SK-MEL-5 (cell line): ENCODE data around the gene PTGR1. TPM values are rescaled to one million over a fixed set of nuclear protein-coding genes. Genes with fewer than 3 reads are reported as not detected.

ENCODE experiments used
- DNase-seq: peaks from one replicate; pipeline ENCODE4 v3.0.0-alpha.2; 2016; ENCODE audit warnings: low read depth, low spot score
- in situ Hi-C: cut with HindIII; loops from 2 replicates; pipeline ENCODE4 v1.10.0; 2016; ENCODE audit warnings: low sequenced_read_pairs, high pct_unique_total_duplicates, low pct_unique_long_range_greater_than_20kb
- polyA plus RNA-seq, 2 experiments: library from polyadenylated mRNA; depleted of rRNA; stranded (reverse); fragments of >200 nt; gene quantifications; 2 replicates each; pipeline ENCODE4 v1.2.3, GENCODE V29; 2015
- total RNA-seq: library from RNA; depleted of rRNA; stranded (reverse); fragments of >200 nt; shearing (Covaris generic); gene quantifications from 2 replicates; pipeline ENCODE4 v1.2.3, GENCODE V29; 2014; rRNA removed

PTGR1 gene
- 28.8 and 29.2 TPM in 2 replicates for total RNA-seq
- polyA plus RNA-seq (2015; cell fraction: cytosol; rRNA removed), result 30.5 and 31.8 TPM in 2 replicates
- polyA plus RNA-seq (2015; cell fraction: nucleus; rRNA removed), result 23.7 and 32.1 TPM in 2 replicates

DNA sequence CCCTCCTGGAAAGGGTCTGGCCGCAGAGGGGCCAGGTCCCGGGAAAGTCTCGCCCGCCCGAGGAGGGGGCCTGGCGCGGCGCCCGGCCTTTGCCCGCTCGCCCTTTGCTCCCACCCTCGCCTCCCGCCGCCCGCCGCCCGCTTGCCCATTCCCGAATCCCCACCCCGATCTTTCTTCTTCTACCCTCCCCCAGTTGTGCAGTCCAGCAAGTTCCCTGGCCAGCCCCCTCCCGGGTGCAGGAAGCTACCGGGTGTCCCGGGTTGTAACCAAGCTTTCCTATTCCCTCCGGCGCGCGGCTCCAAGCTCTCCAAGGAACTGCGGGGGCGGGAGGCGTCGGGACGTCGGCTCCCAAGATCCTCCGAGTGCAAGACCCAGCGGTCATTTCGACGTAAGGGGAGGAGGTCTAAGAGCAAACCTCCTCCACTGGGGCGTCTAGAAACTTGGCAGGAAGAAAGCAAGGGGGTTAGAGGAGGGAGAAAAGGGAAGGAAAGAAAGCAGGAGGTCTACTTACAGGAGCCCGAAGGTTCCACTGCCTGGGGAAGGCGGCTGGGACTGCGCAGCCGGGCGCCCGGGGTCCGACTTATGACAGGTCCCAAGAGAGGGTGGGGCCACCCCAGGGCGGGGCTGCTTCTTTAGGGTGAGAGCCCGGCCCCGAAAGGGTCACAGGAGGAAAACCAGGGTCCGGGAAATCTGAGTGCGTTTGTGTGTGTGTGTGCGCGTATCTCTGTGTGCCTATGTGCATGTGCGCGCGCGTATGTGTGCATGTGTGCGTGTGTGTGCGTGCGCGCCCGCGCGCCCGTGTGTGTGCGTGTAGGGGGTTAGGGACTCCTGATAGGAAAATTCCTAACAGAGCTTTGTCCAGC lies at the start of gene PTGR1:
Gene PTGR1 (minus strand): TSS at position 556 of the 863 bp plus-strand sequence. CDS start 2,225 bp downstream, outside the sequence.
- DNase-seq, result peak; percentile 83
- in situ Hi-C loops, result loop anchor here (25.0 kb wide), 1 partner anchor 88 kb away; no protein-coding TSS in a partner anchor

DNA sequence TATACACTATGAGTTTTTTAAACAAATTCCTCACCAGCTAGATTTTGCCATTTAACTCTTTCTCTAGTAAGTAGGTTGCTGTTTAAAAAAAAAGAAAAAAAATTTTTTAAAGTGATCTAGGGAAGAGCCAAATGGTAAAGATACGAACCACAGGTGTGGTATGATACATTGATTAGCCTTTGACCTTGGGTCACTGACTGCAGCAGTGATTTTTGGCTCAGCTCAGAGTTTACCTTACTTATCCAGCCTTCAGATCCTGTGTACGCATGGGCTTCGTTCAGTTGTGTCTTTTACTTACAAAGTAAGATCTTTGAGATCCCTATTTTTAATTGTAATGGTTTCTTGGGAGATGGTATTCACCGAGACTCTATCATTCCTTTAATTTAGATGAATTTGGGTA lies 49.6 kb upstream of the PTGR1 start:
- in situ Hi-C loops, result no loop called here
- DNase-seq, result no peak

DNA sequence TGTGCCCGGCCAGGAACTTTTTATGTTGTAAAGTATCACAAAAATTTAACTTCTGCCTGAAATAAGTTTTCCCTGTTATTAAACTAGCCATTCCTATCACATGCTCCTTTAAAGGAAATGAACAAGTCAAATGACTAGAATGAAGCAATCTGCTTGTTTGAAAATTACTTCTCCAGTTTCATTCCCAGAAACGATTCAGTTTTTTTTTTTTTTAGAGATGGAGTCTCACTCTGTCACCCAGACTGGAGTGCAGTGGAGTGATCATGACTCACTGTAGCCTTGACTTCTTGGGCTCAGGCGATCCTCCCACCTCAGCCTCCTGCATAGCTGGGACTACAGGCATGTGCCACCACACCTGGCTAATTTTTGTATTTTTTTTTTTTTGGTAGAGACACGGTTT lies 48.6 kb upstream of the PTGR1 start:
- peak; percentile 47 for DNase-seq
- in situ Hi-C loops, result no loop called here

DNA sequence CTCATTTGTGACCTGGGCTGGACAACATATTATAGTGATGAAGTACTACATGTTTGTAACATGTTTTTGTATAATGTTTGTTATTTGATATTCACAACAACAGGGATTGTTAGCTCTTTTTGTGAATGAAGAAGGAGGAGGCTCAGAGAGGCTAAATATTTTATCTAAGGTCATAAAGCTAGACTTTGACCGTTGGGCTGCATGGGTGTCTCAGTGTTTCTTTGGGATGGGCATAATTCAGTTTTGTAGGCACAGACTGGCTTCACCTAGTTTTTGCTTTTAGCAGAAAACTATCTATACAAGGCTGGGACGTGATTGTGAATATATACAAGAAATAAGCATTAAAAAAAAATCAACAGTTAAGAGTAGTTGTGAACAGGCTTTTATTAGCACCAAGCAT lies 47.0 kb upstream of the PTGR1 start:
- in situ Hi-C loops, result no loop called here
- no peak for DNase-seq

DNA sequence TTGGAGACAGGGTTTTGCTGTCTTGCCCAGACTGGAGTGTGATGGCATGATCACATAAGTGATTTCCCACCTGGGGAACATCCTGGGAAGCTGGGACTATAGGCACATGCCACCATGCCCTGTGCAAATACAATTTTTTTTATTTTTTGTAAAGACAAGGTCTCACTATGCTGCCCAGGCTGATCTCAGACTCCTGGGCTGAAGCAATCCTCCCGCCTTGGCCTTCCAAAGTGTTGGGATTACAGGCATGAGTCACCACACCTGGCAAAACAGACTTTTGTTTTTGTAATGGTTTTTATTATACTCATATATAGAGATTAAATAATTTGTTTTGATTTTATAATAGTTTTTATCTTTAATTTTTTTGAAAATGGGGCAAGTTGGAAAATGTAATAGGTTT lies 46.4 kb upstream of the PTGR1 start:
- DNase-seq, result no peak
- in situ Hi-C loops, result no loop called here

DNA sequence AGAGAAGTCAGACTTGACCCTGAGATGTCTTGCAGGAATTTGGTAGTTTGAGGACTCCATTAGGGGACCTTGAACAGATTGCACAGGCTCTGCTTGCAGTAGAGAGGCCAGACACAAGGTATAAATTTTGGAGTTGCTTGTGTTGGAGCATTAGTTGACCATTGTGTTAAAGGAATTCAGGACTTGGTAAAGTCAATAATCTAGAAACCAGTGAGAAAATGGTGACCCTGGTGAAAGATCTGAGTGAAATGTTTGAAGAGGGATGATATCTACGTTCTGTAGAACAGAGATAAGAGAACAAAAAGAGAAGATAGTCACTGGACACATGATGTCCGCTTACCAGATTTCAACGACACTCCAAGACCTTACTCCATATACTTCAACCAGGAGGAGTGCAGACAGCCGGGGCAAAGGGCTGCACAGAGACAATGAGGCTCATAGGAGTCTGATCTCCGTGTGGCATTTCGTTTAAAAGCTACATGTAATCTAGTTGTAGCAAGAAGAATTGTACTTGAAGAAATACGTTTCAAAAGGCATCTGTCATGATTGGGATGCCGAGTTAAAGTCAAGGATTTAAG lies 44.8 kb upstream of the PTGR1 start:
- in situ Hi-C loops, result no loop called here
- no peak for DNase-seq

DNA sequence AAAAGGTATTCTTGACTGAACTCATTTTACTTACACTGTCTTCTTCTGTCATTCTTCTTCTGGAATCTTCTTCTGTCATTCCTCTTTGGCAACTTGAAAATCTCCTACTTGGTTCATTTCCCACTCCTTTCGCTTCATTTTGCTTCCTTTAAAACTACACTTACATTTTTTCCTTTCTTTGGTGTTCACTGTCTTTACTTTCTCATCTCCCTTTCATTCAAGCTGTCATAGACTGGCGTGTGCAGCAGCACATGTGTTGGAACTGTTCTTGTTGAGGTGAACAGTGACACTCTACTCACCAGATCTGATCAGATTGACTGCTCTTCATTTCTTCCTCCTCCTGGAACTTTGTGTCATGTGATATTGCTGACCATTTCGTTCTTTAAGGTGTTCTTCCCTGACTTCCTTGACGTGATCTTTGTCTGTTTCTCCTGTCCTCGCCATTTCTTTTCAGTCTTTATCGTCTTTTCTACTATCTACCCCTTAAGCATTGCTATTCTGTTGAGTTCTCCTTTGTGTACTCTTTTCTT lies 38.0 kb upstream of the PTGR1 start:
- in situ Hi-C loops, result no loop called here
- DNase-seq, result no peak

DNA sequence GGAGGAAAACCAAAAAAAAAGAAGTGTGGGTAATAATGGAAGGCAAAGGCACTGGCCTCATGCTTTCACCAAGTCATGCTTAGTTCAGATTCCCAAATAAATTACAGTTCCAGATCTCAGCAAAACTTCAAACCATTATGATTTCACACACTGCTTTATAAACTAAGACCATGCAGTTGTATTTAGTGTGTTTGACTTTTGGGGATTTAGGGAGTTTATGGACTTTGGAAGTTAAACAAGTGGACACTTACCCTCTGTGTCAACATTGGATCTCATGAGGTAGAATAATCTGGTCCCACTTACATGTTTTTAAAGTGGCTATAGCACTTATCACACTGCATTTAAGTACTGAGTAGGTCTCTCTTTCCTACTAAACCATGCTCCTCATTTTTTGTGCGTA lies 35.4 kb upstream of the PTGR1 start:
- DNase-seq, result no peak
- in situ Hi-C loops, result no loop called here

DNA sequence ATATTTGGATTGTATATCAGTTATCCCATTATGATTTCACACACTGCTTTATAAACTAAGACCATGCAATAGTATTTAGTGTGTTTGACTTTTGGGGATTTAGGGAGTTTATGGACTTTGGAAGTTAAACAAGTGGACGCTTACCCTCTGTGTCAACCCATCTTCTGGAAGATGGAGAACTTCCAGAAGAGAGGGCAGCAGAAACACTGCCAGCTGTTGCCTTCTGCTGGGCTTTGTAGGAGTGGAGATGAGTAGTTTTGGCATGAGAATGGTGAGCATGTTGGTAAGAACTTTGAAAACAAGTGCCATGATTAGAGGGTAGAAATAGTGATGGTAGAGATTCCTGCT lies 33.9 kb upstream of the PTGR1 start:
- in situ Hi-C loops, result no loop called here

DNA sequence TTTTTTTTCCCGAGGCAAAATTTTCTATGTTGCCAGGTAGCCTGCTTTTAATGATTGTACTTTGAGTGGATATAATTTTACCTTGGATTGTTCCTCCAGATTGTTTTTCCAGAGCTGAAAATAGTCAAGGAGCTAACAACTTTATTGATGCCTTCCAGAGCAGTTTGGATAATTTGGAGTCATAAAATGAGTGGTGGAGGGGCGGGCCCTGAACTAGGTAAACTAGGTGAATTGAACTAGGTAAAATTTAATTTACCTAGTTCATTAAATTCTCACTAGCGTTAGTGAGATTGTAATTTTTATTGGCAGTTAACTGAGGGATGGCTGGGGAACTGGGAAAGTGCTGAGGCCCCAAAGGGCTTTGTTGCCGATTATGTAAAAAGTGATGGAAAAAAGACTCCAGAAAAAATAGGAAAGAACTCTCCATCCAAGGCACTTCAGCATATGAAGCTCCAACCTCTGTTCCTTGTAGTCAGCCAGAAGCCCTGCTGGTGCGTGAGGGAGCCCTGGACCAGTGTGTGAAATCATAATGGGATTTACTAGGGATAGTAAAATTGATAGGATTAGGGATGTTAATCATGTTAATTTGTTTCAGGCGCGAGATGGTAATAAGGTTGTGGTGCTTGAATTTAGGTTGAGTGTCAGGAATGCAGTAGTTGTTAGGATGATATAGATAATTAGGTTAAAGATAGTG lies 33.4 kb upstream of the PTGR1 start:
- DNase-seq, result no peak
- in situ Hi-C loops, result no loop called here

More for the DNA sequence above, 33.9 kb upstream of the PTGR1 start:
- DNase-seq, result no peak

DNA sequence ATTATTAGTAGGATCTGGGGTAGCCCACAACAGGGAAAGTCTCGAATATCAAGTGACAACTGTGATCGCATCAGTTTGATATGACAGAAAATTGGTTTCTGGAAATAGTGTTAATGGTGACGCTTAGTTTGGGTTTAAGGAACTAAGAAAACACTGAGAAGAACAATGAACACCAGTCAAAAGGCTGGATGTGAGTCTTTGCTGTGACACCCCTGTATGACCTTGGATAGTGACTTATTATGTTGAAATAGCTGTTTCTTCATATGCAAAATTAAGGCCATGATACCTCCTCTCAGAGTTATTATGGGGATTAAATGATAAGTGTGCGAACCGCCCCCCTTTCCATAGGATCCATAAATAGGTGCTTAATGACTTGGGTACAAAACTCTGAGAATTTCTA lies 32.6 kb upstream of the PTGR1 start:
- in situ Hi-C loops, result no loop called here
- DNase-seq, result no peak

DNA sequence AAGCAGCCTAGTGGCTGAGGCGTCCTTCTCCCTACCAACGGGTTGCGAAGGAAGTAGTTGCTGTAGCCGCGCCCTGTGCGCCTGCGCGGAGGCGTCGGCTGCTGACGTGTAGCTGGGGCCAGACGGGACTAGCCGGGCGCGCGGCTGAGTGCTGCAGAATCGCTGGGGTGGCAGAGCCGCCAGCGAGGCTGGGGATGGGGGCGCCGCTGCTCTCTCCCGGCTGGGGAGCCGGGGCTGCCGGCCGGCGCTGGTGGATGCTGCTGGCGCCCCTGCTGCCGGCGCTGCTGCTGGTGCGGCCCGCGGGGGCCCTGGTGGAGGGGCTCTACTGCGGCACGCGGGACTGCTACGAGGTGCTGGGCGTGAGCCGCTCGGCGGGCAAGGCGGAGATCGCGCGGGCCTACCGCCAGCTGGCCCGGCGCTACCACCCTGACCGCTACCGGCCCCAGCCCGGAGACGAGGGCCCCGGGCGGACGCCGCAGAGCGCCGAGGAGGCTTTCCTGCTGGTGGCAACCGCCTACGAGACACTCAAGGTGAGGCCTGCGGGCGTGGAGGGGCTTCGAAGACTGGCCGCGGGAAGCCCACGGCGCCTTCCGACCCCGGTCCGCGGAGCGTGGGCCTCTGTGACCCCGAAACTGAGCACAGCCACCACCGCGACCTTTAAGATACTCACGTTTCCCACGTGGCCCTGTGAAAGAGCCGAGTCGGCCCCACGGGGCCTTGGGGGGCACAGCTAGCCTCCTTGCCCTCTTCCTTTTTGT lies 31.9 kb upstream of the PTGR1 start, which contains the start of gene DNAJC25:
Gene DNAJC25 (plus strand): TSS at position 121 of the 758 bp plus-strand sequence. CDS start 74 bp downstream, at position 195.
- in situ Hi-C loops, result no loop called here
- peak; percentile 99 for DNase-seq

DNA sequence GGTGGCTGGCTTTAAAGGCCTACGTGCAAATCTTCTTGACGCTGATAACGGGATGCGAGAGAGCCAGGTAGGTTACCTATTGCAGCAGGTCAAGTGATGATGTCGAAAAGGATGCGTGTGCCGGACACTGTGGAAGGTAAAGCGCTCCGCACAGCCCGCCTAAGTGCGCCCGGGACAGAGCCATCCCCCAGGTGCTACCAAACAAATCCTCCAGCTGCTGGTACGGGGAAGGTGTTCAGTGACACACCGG lies 31.4 kb upstream of the PTGR1 start:
- in situ Hi-C loops, result no loop called here
- DNase-seq, result no peak

DNA sequence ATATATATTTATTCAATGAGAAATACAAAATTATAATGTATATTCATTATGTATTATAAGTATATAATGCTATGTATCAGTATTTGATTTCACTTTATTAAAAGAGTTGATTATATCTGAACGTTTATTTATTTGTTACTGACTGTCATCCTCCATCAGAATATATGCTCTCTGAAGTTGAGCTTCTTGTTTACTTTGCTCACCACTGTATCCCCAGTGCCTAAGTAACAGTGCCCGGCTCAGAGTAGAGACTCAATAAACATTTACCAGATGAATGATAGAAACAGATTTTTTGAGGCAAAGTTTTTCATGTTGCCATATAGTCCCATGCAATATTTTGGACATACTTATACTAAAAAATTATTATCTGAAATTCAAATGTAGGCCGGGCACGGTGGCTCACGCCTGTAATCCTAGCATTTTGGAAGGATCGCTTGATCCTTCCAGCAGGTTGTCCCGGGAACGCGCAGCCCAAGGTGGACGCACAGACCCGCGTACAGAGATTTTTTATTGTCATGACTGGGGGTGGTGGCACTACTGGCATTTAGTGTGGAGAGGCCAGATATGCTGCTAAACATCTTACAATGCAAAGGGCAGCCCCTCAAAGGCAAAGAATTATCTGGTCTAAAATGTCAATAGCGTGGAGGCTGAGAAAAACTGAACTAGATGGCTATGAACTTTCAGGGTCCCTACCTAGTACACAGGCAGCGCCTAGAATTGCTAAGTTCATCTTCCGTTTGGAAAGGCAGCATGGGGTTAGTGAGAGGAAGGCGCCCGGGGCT lies 30.9 kb upstream of the PTGR1 start:
- in situ Hi-C loops, result no loop called here
- no peak for DNase-seq

DNA sequence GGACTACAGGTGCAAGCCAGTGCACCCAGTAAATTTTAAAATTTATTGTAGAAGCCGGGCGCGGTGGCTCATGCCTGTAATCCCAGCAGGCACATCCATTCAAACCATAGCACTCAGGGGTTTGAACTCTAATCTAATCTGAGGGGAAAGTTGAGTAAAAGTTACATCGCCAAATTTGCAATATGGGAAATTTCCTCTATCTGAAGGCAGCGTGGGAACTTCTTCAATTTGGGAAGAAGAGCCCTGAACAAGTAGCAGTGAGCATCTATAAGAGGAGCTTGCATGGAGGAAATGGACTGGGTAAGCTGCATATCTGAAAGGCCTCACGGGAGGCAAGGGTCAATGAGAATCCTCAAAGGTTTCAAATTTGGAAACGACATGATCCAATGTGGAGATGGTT lies 29.0 kb upstream of the PTGR1 start:
- in situ Hi-C loops, result no loop called here
- no peak for DNase-seq

DNA sequence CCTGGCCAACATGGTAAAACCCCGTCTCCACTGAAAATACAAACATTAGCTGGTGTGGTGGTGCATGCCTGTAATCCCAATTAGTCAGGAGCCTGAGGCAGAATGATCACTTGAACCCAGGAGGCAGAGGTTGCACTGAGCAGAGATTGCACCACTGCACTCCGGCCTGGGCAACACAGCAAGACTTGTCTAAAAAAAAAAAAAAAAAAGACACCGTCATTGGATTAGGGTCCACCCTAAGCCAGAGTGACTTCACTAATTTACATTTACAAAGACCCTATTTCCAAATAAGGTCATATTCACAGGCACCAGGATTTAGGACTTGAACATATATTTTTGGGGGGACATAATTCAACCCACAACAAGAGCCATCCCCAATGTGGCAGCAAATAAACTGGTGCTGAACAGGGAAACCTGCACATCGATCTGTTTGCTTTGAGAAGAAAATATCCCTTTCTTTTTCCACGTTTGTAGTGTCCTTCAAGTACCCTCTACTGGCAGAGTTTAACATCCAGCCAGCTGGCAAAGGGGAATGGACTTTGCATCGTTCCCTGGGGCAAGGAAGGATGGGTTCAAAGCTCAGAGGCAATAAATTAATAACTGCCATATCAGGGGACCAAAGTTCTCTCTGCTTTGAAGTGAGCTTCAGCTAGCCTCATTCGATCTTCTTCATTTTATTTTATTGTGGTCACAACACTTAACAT lies 28.0 kb upstream of the PTGR1 start:
- in situ Hi-C loops, result no loop called here
- no peak for DNase-seq
